Caco-2 (cell line): ENCODE data around the gene ABL2. TPM values are rescaled to one million over a fixed set of nuclear protein-coding genes. Genes with fewer than 3 reads are reported as not detected.

Experiments used
- BruUV-seq: library from RNA; stranded (reverse); fragments of 400-500 nt; replicated peaks from 2 replicates; lab custom pipeline; 2021; lab: Mats Ljungman, UMichigan
- CTCF ChIA-PET: fragments of 300-600 bp; sonication (Branson Sonifier 250); formaldehyde crosslinking; loops from one replicate; lab custom pipeline; 2022; ENCODE audit warnings: antibody characterized with exemption; lab: Charles Lee
- POLR2A ChIA-PET: fragments of 300-600 bp; sonication (Branson Sonifier 250); formaldehyde crosslinking; loops from one replicate; lab custom pipeline; 2022; ENCODE audit warnings: antibody characterized with exemption; lab: Charles Lee
- DNase-seq, 2 experiments: peaks; one replicate each; pipeline versions ENCODE4 v3.0.0 to v3.0.0-alpha.2; 2020 to 2022
- H3K27me3 ChIP-seq: replicated peaks from 2 replicates; pipeline ENCODE4 v1.6.0; 2011; ENCODE audit warnings: low read length; ENCODE audit not compliant: control insufficient read depth, insufficient read depth
- H3K36me3 ChIP-seq: 2 replicates; pipeline ENCODE4 v1.5.1; 2011; ENCODE audit warnings: low read length; ENCODE audit not compliant: control insufficient read depth, insufficient read depth
- H3K4me1 ChIP-seq: fragments of 250-450 bp; sonication (Bioruptor Pico); 2 replicates; pipeline ENCODE4 v1.5.1; 2020; ENCODE audit warnings: mild to moderate bottlenecking
- H3K4me3 ChIP-seq: 2 replicates; pipeline ENCODE4 v1.5.1; 2011; ENCODE audit warnings: low read depth, mild to moderate bottlenecking, control low read depth, low read length
- H3K9me3 ChIP-seq: fragments of 250-450 bp; sonication (Bioruptor Pico); 2 replicates; pipeline ENCODE4 v1.5.1; 2020; ENCODE audit warnings: mild to moderate bottlenecking, moderate library complexity
- H3K27ac Mint-ChIP-seq: one replicate; pipeline ENCODE4 v1.8.0; 2022; ENCODE audit warnings: mixed read lengths; ENCODE audit not compliant: unreplicated experiment
- H3K27me3 Mint-ChIP-seq: one replicate; pipeline ENCODE4 v1.8.0; 2022; ENCODE audit warnings: mixed read lengths; ENCODE audit not compliant: insufficient read depth, unreplicated experiment
- H3K36me3 Mint-ChIP-seq: one replicate; pipeline ENCODE4 v1.8.0; 2022; ENCODE audit warnings: mild to moderate bottlenecking, mixed read lengths; ENCODE audit not compliant: insufficient read depth, unreplicated experiment
- H3K4me1 Mint-ChIP-seq: one replicate; pipeline ENCODE4 v1.8.0; 2022; ENCODE audit warnings: low read depth, mixed read lengths; ENCODE audit not compliant: unreplicated experiment
- H3K4me3 Mint-ChIP-seq: one replicate; pipeline ENCODE4 v1.8.0; 2022; ENCODE audit warnings: mild to moderate bottlenecking, moderate library complexity, mixed read lengths; ENCODE audit not compliant: unreplicated experiment
- H3K9me3 Mint-ChIP-seq: one replicate; pipeline ENCODE4 v1.8.0; 2022; ENCODE audit warnings: mixed read lengths; ENCODE audit not compliant: unreplicated experiment
- intact Hi-C: fragments of 100-400 bp; cut with micrococcal nuclease; formaldehyde crosslinking; loops from one replicate; pipeline ENCODE4 v1.10.0; 2022; ENCODE audit not compliant: unreplicated experiment
- total RNA-seq: library from RNA; stranded (reverse); gene quantifications from 2 replicates; pipeline ENCODE4 v1.2.3, GENCODE V29; 2022
- TF ChIP-seq, protein P1 (sequence below), 2 experiments: fragments of 200-600 bp in 1 of 2; IDR thresholded peaks; 1 replicate in 1 of 2; 2 replicates in 1 of 2; pipeline versions ENCODE4 v1.5.1 to v1.8.0; 2011 to 2022; ENCODE audit warnings: antibody characterized with exemption in 1 of 2, control low read depth in 1 of 2, inconsistent platforms in 1 of 2, low read depth in 1 of 2, low read length in 1 of 2, mild to moderate bottlenecking in 1 of 2, moderate library complexity in 1 of 2; ENCODE audit not compliant: insufficient read depth in 1 of 2, severe bottlenecking in 1 of 2, unreplicated experiment in 1 of 2

ABL2 gene
- total RNA-seq, 1 experiment from 2014 or later: 21.6 TPM

GRCh38 chr1:179101566-179101965 lies 127.9 kb downstream of the ABL2 start:
- Histone ChIP-seq H3K4me1 (no peaks in the 10 kb centered on the region), H3K9me3 (no peaks in the 10 kb centered on the region), H3K4me3 (no peak overlapping the region), H3K36me3 (0 out of 2 replicates have a peak, but pooled peaks cover 1% of the 10 kb centered on the region), H3K27me3 (no peaks in the 10 kb centered on the region)
- ChIA-PET CTCF (no interaction called here), POLR2A (no interaction called here)
- intact Hi-C loops: no loop called here
- TF ChIP-seq, protein P1, sequence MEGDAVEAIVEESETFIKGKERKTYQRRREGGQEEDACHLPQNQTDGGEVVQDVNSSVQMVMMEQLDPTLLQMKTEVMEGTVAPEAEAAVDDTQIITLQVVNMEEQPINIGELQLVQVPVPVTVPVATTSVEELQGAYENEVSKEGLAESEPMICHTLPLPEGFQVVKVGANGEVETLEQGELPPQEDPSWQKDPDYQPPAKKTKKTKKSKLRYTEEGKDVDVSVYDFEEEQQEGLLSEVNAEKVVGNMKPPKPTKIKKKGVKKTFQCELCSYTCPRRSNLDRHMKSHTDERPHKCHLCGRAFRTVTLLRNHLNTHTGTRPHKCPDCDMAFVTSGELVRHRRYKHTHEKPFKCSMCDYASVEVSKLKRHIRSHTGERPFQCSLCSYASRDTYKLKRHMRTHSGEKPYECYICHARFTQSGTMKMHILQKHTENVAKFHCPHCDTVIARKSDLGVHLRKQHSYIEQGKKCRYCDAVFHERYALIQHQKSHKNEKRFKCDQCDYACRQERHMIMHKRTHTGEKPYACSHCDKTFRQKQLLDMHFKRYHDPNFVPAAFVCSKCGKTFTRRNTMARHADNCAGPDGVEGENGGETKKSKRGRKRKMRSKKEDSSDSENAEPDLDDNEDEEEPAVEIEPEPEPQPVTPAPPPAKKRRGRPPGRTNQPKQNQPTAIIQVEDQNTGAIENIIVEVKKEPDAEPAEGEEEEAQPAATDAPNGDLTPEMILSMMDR (IDR thresholded peaks at IDR 0.05; ENCODE audit: insufficient read depth in 1 of 2, low read depth in 1 of 2, low read length in 1 of 2, severe bottlenecking in 1 of 2, unreplicated experiment in 1 of 2): no peak
- Mint-ChIP-seq H3K27ac (no peak overlapping the region), H3K4me3 (no peak overlapping the region), H3K27me3 (no peaks in the 10 kb centered on the region), H3K4me1 (peaks cover 5% of the 10 kb centered on the region), H3K36me3 (peaks cover 37% of the 10 kb centered on the region), H3K9me3 (no peaks in the 10 kb centered on the region)
- no TSS peak for BruUV-seq
- no peak for DNase-seq

DNA sequence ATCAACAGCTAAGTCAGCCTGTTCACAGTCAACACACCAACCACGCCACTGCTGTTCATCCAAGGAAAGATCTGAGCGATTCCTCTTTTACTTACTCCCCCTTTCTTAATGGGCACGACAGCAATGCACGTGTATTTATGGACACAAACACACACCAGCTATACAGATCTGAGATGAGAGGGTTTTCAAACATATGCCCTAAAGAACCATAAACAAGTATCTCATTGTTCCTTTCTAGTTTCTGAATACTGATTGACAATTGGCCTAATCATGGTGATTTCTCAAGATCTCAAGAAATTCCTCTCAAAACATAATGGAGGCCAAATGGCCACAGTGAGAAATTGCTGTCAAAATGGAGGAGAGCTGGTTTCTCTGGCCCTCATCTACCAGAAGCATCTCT lies 129.6 kb downstream of the ABL2 start:
- no TSS peak for BruUV-seq
- intact Hi-C loops: no loop called here

DNA sequence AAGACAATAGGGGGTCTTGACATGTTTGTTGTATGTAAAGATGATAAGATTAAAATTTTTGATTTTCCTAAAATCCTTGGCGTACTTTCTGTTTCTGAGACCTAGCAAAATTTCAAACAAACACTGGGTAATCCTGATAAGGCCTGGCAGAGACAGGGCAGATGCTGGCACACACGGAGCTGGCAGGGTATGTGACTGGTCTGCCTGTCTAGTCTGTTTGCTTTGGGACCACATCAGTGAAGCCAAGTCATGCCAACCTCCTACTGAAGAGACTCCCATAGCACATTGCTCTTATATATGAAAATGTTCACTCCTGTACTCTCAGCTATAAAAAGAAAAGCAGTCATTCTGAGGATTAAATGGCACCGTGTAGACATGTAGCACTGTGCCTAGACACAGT lies 133.6 kb downstream of the ABL2 start:
- CTCF ChIA-PET: no interaction called here
- no TSS peak for BruUV-seq

More for the DNA sequence above, 129.6 kb downstream of the ABL2 start:
- H3K4me3 Mint-ChIP-seq: no peak overlapping the region
- no peaks in the 10 kb centered on the region for H3K9me3 Mint-ChIP-seq
- no peaks in the 10 kb centered on the region for H3K27me3 Mint-ChIP-seq
- H3K27me3 ChIP-seq: no peaks in the 10 kb centered on the region
- CTCF ChIA-PET: no interaction called here
- H3K36me3 Mint-ChIP-seq: peaks cover 48% of the 10 kb centered on the region
- H3K9me3 ChIP-seq: no peaks in the 10 kb centered on the region
- no peaks in the 10 kb centered on the region for H3K4me1 ChIP-seq
- H3K36me3 ChIP-seq: 0 out of 2 replicates have a peak, but pooled peaks cover 1% of the 10 kb centered on the region
- POLR2A ChIA-PET: no interaction called here
- TF ChIP-seq, protein P1 (IDR thresholded peaks at IDR 0.05; ENCODE audit: insufficient read depth in 1 of 2, low read depth in 1 of 2, low read length in 1 of 2, severe bottlenecking in 1 of 2, unreplicated experiment in 1 of 2): no peak
- no peak for DNase-seq
- no peak overlapping the region for H3K4me3 ChIP-seq
- no peak overlapping the region for H3K27ac Mint-ChIP-seq
- H3K4me1 Mint-ChIP-seq: peaks cover 5% of the 10 kb centered on the region

More for the DNA sequence above, 133.6 kb downstream of the ABL2 start:
- Histone ChIP-seq H3K4me3 (no peak overlapping the region), H3K9me3 (no peaks in the 10 kb centered on the region), H3K36me3 (peaks cover 4% of the 10 kb centered on the region), H3K4me1 (no peaks in the 10 kb centered on the region), H3K27me3 (no peaks in the 10 kb centered on the region)
- TF ChIP-seq, protein P1 (IDR thresholded peaks at IDR 0.05; ENCODE audit: insufficient read depth in 1 of 2, low read depth in 1 of 2, low read length in 1 of 2, severe bottlenecking in 1 of 2, unreplicated experiment in 1 of 2): no peak
- H3K36me3 Mint-ChIP-seq: peaks cover 54% of the 10 kb centered on the region
- DNase-seq: no peak
- no peaks in the 10 kb centered on the region for H3K27me3 Mint-ChIP-seq
- intact Hi-C loops: no loop called here
- no peaks in the 10 kb centered on the region for H3K9me3 Mint-ChIP-seq
- no peak overlapping the region for H3K4me3 Mint-ChIP-seq
- POLR2A ChIA-PET: no interaction called here
- H3K4me1 Mint-ChIP-seq: no peaks in the 10 kb centered on the region
- no peak overlapping the region for H3K27ac Mint-ChIP-seq
